ENCODE results near the gene RHOG. TPM values are rescaled to one million over a fixed set of nuclear protein-coding genes. Genes with fewer than 3 reads are reported as not detected.

RHOG gene
- total RNA-seq, 1 donor from 2014 or later = 24.2 TPM

GRCh38 chr11:3803726-3804495 lies 36.8 kb downstream of the RHOG start:
- H3K27me3 Mint-ChIP-seq (ENCODE audit: low read depth) = no peaks in the 10 kb centered on the region
- no peak for DNase-seq (ENCODE audit: low spot score in 2 of 2, unreplicated experiment in 2 of 2)
- peaks cover 9% of the 10 kb centered on the region for H3K4me1 Mint-ChIP-seq
- H3K27ac Mint-ChIP-seq = no peak overlapping the region
- H3K36me3 Mint-ChIP-seq = no peaks in the 10 kb centered on the region
- TF ChIP-seq CTCF (IDR thresholded peaks at IDR 0.05; ENCODE audit: unreplicated experiment) = no peak
- no peaks in the 10 kb centered on the region for H3K9me3 Mint-ChIP-seq
- no peak overlapping the region for H3K4me3 Mint-ChIP-seq

- no peak overlapping the region for H3K27ac Mint-ChIP-seq
- no peak for DNase-seq (ENCODE audit: low spot score in 2 of 2, unreplicated experiment in 2 of 2)
- no peaks in the 10 kb centered on the region for H3K9me3 Mint-ChIP-seq
- no peak for TF ChIP-seq CTCF (IDR thresholded peaks at IDR 0.05; ENCODE audit: unreplicated experiment)
- peaks cover 6% of the 10 kb centered on the region for H3K4me1 Mint-ChIP-seq
- H3K27me3 Mint-ChIP-seq (ENCODE audit: low read depth) = no peaks in the 10 kb centered on the region
- H3K4me3 Mint-ChIP-seq = no peak overlapping the region
- no peaks in the 10 kb centered on the region for H3K36me3 Mint-ChIP-seq
Observed at GRCh38 chr11:3802011-3802790, 38.6 kb downstream of the RHOG start.

- no peak for DNase-seq (ENCODE audit: low spot score in 2 of 2, unreplicated experiment in 2 of 2)
- Mint-ChIP-seq H3K27ac (peak overlapping the region; percentile 35), H3K4me3 (no peak overlapping the region), H3K27me3 (ENCODE audit: low read depth) (no peaks in the 10 kb centered on the region), H3K9me3 (no peaks in the 10 kb centered on the region), H3K4me1 (peaks cover 23% of the 10 kb centered on the region), H3K36me3 (no peaks in the 10 kb centered on the region)
- no peak for TF ChIP-seq CTCF (IDR thresholded peaks at IDR 0.05; ENCODE audit: unreplicated experiment)
Observed at GRCh38 chr11:3799873-3800272, 40.9 kb downstream of the RHOG start.

GRCh38 chr11:3799143-3799542 lies 41.6 kb downstream of the RHOG start:
- DNase-seq (ENCODE audit: low spot score in 2 of 2, unreplicated experiment in 2 of 2) = no peak
- Mint-ChIP-seq H3K27me3 (ENCODE audit: low read depth) (no peaks in the 10 kb centered on the region), H3K27ac (peak overlapping the region; percentile 59), H3K36me3 (peaks cover 1% of the 10 kb centered on the region), H3K4me3 (no peak overlapping the region), H3K9me3 (no peaks in the 10 kb centered on the region), H3K4me1 (peaks cover 23% of the 10 kb centered on the region)
- no peak for TF ChIP-seq CTCF (IDR thresholded peaks at IDR 0.05; ENCODE audit: unreplicated experiment)

- H3K27ac Mint-ChIP-seq = peak within 1 kb of the TSS; percentile 100
- DNase-seq (ENCODE audit: low spot score in 2 of 2, unreplicated experiment in 2 of 2) = peak; percentile 98 to 100
- no peak for TF ChIP-seq CTCF (IDR thresholded peaks at IDR 0.05; ENCODE audit: unreplicated experiment)
- H3K4me3 Mint-ChIP-seq = peak within 1 kb of the TSS; percentile 85
- peaks cover 23% of the 10 kb centered on the region for H3K4me1 Mint-ChIP-seq
- H3K27me3 Mint-ChIP-seq (ENCODE audit: low read depth) = no peaks in the 10 kb centered on the region
- H3K9me3 Mint-ChIP-seq = no peaks in the 10 kb centered on the region
- peaks cover 10% of the 10 kb centered on the region for H3K36me3 Mint-ChIP-seq
Observed at GRCh38 chr11:3797329-3798090, 43.2 kb downstream of the RHOG start, which contains the start of gene NUP98. NUP98 (minus strand) TSS chr11:3797554; CDS start chr11:3782117, 15,437 bp downstream.

Data from mesothelial cell of epicardium (in vitro differentiated cells).